ENCODE data around the gene DNAH1. TPM values are rescaled to one million over a fixed set of nuclear protein-coding genes. Genes with fewer than 3 reads are reported as not detected.
"Not testable (repeated sequence)": the region's sequence is repeated elsewhere in the genome, so short reads cannot be mapped to it uniquely, and the experiment has no call there.

The DNAH1 gene
- total and polyA plus RNA-seq, 5 donors: 2.6 to 4.0 (median 3.6) TPM

- no peaks in the 10 kb centered on the region for H3K9me3 ChIP-seq (ENCODE audit: control insufficient read depth, low read length)
- H3K4me1 ChIP-seq (ENCODE audit: control insufficient read depth, insufficient read depth, low read length): no peaks in the 10 kb centered on the region
- no peaks in the 10 kb centered on the region for H3K27me3 ChIP-seq (ENCODE audit: control insufficient read depth, insufficient read depth)
- DNase-seq: peak in 1 of 3 donors; percentile 26
- H3K27ac ChIP-seq (ENCODE audit: low read length): no peak overlapping the region
- intact Hi-C loops (cut with DNase I): no loop called here
- no peak for ATAC-seq
- H3K4me3 ChIP-seq (ENCODE audit: low read length): no peak overlapping the region
- 91% methylated on average over 6 of the region's 6 CpGs for WGBS
These were observed 10.9 kb downstream of the DNAH1 start for GRCh38 chr3:52326976-52327375.

DNA sequence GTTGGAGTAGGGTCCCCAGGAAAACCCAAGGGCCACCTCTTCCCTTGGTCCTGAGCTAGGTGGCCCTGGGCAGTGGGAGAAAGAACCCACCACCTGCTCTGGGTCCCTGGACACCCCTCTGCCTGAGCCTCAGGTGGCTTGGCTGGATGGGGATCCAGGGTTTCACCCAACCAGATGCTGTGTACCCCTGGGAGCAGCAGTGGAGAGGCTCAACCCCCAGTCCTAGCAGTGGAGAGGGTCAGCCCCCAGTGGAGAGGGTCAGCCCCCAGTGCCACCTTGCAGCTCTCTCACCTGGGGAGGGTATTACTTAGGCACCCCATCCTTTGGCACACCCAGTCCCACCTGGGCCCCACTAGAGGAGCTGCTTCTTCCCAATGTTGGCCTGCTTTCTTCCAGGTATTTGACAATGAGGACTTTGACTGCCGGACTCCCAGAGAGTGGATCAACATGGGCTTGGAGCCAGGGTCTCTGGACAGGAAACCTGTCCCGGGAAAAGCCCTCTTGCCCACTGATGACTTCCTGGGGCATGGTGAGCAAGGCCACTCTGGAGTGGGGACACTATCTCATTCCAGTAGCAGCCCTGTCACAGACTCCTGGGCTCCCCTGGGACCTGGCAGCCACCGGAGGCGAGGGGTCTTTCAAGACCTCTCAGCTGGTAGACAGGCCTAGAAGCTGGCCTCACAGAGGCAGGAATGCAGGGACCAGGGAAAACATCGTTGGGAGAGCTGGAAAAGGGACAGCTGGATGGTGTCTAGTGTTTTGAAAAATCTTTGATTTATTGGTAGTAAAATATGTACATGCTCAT lies 11.6 kb downstream of the DNAH1 start:
- H3K27ac ChIP-seq (ENCODE audit: low read length): no peak overlapping the region
- DNase-seq: no peak
- no peak for ATAC-seq
- H3K4me1 ChIP-seq (ENCODE audit: control insufficient read depth, insufficient read depth, low read length): no peaks in the 10 kb centered on the region
- no peak overlapping the region for H3K4me3 ChIP-seq (ENCODE audit: low read length)
- H3K9me3 ChIP-seq (ENCODE audit: control insufficient read depth, low read length): no peaks in the 10 kb centered on the region
- WGBS: 66% methylated on average over 5 of the region's 5 CpGs
- intact Hi-C loops (cut with DNase I): no loop called here
- H3K27me3 ChIP-seq (ENCODE audit: control insufficient read depth, insufficient read depth): no peaks in the 10 kb centered on the region

- intact Hi-C loops (cut with DNase I): no loop called here
- 85% methylated on average over 5 of the region's 5 CpGs for WGBS
- no peaks in the 10 kb centered on the region for H3K27me3 ChIP-seq (ENCODE audit: control insufficient read depth, insufficient read depth)
These were observed 12.5 kb downstream of the DNAH1 start for GRCh38 chr3:52328536-52329080.

DNA sequence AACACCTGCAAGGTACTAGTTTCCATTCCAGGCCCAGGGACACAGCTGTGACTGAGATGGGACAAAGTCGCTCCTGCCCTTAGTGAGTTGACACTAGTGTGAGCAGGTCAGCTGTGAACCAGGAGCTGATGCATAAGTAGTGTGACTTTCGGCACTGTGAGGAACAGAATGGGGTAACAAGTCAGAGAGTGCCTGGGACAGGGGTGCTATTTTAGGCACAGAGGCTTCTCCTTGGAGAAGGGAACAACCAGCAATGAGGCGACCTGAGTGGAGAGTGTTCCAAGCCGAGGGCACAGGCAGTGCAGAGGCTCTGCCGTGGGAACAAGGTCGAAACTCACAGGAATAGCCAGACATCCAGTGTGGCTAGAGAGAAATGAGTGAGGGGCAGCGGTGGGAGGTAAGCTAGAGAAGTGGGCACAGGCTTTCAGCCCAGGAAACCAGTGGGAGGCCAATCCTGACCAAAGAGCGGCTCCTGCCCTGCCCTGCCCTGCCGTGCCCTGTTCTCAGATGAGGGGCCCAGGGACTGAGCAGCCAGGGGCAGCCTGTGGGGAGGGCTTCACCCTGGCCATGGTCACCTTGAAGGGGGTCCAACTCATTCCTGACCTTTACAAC lies 14.2 kb downstream of the DNAH1 start:
- intact Hi-C loops (cut with DNase I): no loop called here
- H3K27ac ChIP-seq (ENCODE audit: low read length): no peak overlapping the region
- no peaks in the 10 kb centered on the region for H3K9me3 ChIP-seq (ENCODE audit: control insufficient read depth, low read length)
- no peaks in the 10 kb centered on the region for H3K27me3 ChIP-seq (ENCODE audit: control insufficient read depth, insufficient read depth)
- H3K4me1 ChIP-seq (ENCODE audit: control insufficient read depth, insufficient read depth, low read length): no peaks in the 10 kb centered on the region
- WGBS: 86% methylated on average over 9 of the region's 9 CpGs
- H3K4me3 ChIP-seq (ENCODE audit: low read length): no peak overlapping the region
- DNase-seq: peak in 1 of 3 donors; percentile 16
- no peak for ATAC-seq

More at GRCh38 chr3:52328536-52329080, 12.5 kb downstream of the DNAH1 start:
- ATAC-seq (no peak), DNase-seq (no peak)
- Histone ChIP-seq H3K4me3 (ENCODE audit: low read length) (no peak overlapping the region), H3K27ac (ENCODE audit: low read length) (no peak overlapping the region), H3K4me1 (ENCODE audit: control insufficient read depth, insufficient read depth, low read length) (no peaks in the 10 kb centered on the region), H3K9me3 (ENCODE audit: control insufficient read depth, low read length) (no peaks in the 10 kb centered on the region)

- Histone ChIP-seq H3K4me1 (ENCODE audit: control insufficient read depth, insufficient read depth, low read length) (no peaks in the 10 kb centered on the region), H3K27ac (ENCODE audit: low read length) (no peak overlapping the region), H3K27me3 (ENCODE audit: control insufficient read depth, insufficient read depth) (no peaks in the 10 kb centered on the region), H3K9me3 (ENCODE audit: control insufficient read depth, low read length) (no peaks in the 10 kb centered on the region), H3K4me3 (ENCODE audit: low read length) (no peak overlapping the region)
- DNase-seq (peak; percentile 6 to 46 (median 27)), ATAC-seq (no peak)
- intact Hi-C loops (cut with DNase I): no loop called here
- 92% methylated on average over 12 of the region's 12 CpGs for WGBS
These were observed 15.0 kb downstream of the DNAH1 start for GRCh38 chr3:52331091-52331490.

GRCh38 chr3:52331906-52332305 lies 15.8 kb downstream of the DNAH1 start:
- intact Hi-C loops (cut with DNase I): no loop called here
- Histone ChIP-seq H3K9me3 (ENCODE audit: control insufficient read depth, low read length) (no peaks in the 10 kb centered on the region), H3K27ac (ENCODE audit: low read length) (no peak overlapping the region), H3K4me1 (ENCODE audit: control insufficient read depth, insufficient read depth, low read length) (no peaks in the 10 kb centered on the region), H3K27me3 (ENCODE audit: control insufficient read depth, insufficient read depth) (no peaks in the 10 kb centered on the region), H3K4me3 (ENCODE audit: low read length) (no peak overlapping the region)
- peak in 2 of 3 donors; percentile 8 to 20 for DNase-seq
- WGBS: 94% methylated on average over 15 of the region's 15 CpGs
- ATAC-seq: no peak

DNA sequence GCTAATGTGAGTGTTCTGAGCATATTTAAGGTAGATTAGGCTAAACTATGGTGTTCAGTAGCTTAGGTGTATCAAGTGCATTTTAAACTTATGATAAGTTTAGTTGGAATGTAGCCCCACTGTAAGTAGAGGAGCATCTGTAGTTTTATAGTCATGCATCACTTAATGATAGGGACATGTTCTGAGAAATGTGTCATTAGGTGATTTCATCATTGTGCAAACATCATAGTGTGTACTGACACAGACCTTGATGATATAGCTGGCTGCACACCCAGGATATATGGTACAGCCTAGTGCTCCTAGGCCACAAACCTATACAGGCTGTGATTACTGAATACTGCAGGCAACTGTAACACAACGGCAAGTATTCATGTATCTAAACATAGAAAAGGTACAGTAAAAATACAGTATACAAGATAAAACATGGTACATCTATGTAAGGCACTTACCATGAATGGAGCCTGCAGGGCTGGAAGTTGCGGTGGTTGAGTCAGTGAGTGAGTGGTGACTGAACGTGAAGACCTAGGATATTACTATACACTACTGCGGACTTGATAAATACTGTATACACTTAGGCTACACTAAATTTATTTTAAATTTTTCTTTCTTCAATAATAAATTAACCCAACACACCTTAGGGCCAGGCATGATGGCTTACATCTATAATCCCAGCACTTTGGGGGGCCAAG lies 17.9 kb downstream of the DNAH1 start:
- ATAC-seq (no peak), DNase-seq (no peak)
- no peaks in the 10 kb centered on the region for H3K9me3 ChIP-seq (ENCODE audit: control insufficient read depth, low read length)
- WGBS: 97% methylated on average over 4 of the region's 4 CpGs
- no peak overlapping the region for H3K27ac ChIP-seq (ENCODE audit: low read length)
- intact Hi-C loops (cut with DNase I): no loop called here
- H3K27me3 ChIP-seq (ENCODE audit: control insufficient read depth, insufficient read depth): no peaks in the 10 kb centered on the region
- H3K4me3 ChIP-seq (ENCODE audit: low read length): no peak overlapping the region
- no peaks in the 10 kb centered on the region for H3K4me1 ChIP-seq (ENCODE audit: control insufficient read depth, insufficient read depth, low read length)

DNA sequence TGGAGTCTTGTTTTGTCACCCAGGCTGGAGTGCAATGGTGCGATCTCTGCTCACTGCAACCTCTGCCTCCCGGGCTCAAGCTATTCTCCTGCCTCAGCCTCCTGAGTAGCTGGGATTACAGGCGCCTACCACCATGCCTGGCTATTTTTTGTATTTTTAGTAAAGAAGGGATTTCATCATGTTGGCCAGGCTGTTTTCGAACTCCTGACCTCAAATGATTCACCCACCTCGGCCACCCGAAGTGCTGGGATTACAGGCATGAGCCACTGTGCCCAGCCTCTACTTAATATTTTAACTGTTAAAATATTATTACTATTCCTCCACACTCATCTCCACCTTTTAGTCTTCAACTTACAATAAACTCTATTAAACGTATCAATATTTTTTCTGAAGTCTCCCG lies 22.0 kb downstream of the DNAH1 start:
- H3K9me3 ChIP-seq (ENCODE audit: control insufficient read depth, low read length); H3K4me3 ChIP-seq (ENCODE audit: low read length); H3K27ac ChIP-seq (ENCODE audit: low read length); H3K4me1 ChIP-seq (ENCODE audit: control insufficient read depth, insufficient read depth, low read length); H3K27me3 ChIP-seq (ENCODE audit: control insufficient read depth, insufficient read depth); DNase-seq; ATAC-seq: not testable (repeated sequence)
- WGBS: 94% methylated on average over 8 of the region's 8 CpGs
- intact Hi-C loops (cut with DNase I): loop anchor here in 3 of 4 donors (5.0 kb wide), 2 partner anchors 46 to 116 kb away; no protein-coding TSS in a partner anchor

- Histone ChIP-seq H3K4me1 (ENCODE audit: control insufficient read depth, insufficient read depth, low read length) (no peaks in the 10 kb centered on the region), H3K27me3 (ENCODE audit: control insufficient read depth, insufficient read depth) (no peaks in the 10 kb centered on the region), H3K4me3 (ENCODE audit: low read length) (no peak overlapping the region), H3K27ac (ENCODE audit: low read length) (no peak overlapping the region), H3K9me3 (ENCODE audit: control insufficient read depth, low read length) (no peaks in the 10 kb centered on the region)
- DNase-seq (peak in 2 of 3 donors; percentile 1 to 24), ATAC-seq (peak; percentile 53 to 55)
- WGBS: 4% methylated on average over 3 of the region's 3 CpGs
- intact Hi-C loops (cut with DNase I): loop anchor here (5.0 kb wide), 3 partner anchors 47 to 117 kb away; no protein-coding TSS in a partner anchor
These were observed 23.5 kb downstream of the DNAH1 start for GRCh38 chr3:52339612-52340011.

DNA sequence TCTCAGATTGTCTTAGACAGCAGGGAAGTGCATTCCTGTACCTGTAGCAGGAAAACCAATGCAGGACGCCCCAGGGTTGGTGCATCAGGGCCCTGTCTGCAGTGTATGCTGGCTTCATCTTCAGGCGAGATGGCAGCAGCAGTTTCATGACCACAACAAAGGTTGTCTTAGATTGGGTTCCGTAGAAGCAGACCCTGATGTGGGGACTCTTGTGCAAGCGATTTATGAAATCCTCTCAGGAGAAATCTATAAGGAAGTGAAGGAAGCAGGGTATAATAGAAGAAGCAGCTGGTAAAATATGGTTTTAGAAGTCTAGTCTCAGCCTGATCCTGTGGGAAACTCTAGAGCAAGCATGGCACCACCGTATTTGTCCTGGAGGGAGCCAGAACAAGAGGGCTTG lies 25.0 kb downstream of the DNAH1 start:
- intact Hi-C loops (cut with DNase I): loop anchor here (5.0 kb wide), 3 partner anchors 49 to 119 kb away; no protein-coding TSS in a partner anchor
- Histone ChIP-seq H3K9me3 (ENCODE audit: control insufficient read depth, low read length) (no peaks in the 10 kb centered on the region), H3K4me3 (ENCODE audit: low read length) (no peak overlapping the region), H3K4me1 (ENCODE audit: control insufficient read depth, insufficient read depth, low read length) (no peaks in the 10 kb centered on the region), H3K27me3 (ENCODE audit: control insufficient read depth, insufficient read depth) (no peaks in the 10 kb centered on the region), H3K27ac (ENCODE audit: low read length) (no peak overlapping the region)
- ATAC-seq: no peak
- 75% methylated on average over 5 of the region's 5 CpGs for WGBS
- DNase-seq: peak in 1 of 3 donors; percentile 12
